Smooth muscle cell of bladder (primary cell): ENCODE results near the gene HSD17B10. TPM values are rescaled to one million over a fixed set of nuclear protein-coding genes. Genes with fewer than 3 reads are reported as not detected.

Experiments
- total RNA-seq: library from RNA; depleted of rRNA; stranded (reverse); fragments of >200 nt; gene quantifications from 2 replicates; pipeline ENCODE4 v1.2.3, GENCODE V29; 2014

Gene HSD17B10
- total RNA-seq = 67.3 and 101 TPM in 2 replicates

GRCh38 chrX:53433651-53434639 lies at the start of gene HSD17B10:
HSD17B10 (minus strand) TSS chrX:53434370; CDS start chrX:53434345, 25 bp downstream.

GRCh38 chrX:53422861-53423306 lies 11.3 kb downstream of the HSD17B10 start, which contains the start of gene RIBC1:
RIBC1 (plus strand) TSS chrX:53422873; CDS start chrX:53426277, 3,404 bp downstream.

GRCh38 chrX:53422086-53422860 lies 11.9 kb downstream of the HSD17B10 start, which contains the start of gene SMC1A:
SMC1A (minus strand) TSS chrX:53422654; CDS start chrX:53422600, 54 bp downstream.

Other genes starting within 250 kb of the HSD17B10 start
- gene KDM5C, start 209.2 kb downstream of the HSD17B10 start, total RNA-seq = 63.4 and 81.4 TPM in 2 replicates
- gene IQSEC2, start 152.8 kb downstream of the HSD17B10 start, total RNA-seq = 5.1 and 7.4 TPM in 2 replicates
- gene SMC1A, start 11.7 kb downstream of the HSD17B10 start, total RNA-seq = 5.4 and 6.0 TPM in 2 replicates
- gene RIBC1, start 11.5 kb downstream of the HSD17B10 start, total RNA-seq = 0.71 and 0.74 TPM in 2 replicates